NCI-H146 treated with DMSO at 0.1 percent for 48 hours (cell line): ENCODE measurements around the gene PLEKHH2.

ENCODE experiments used
- DNase-seq: peaks from one replicate; lab custom pipeline; 2025; ENCODE audit not compliant: unreplicated experiment; lab: John Stamatoyannopoulos, UW

The PLEKHH2 gene

GRCh38 chr2:43803113-43803512 lies 166.1 kb downstream of the PLEKHH2 start:
- no peak for DNase-seq

GRCh38 chr2:43806719-43807031 lies 169.6 kb downstream of the PLEKHH2 start:
- DNase-seq: no peak

- no peak for DNase-seq
Measured at GRCh38 chr2:43810452-43810851, 173.4 kb downstream of the PLEKHH2 start.

GRCh38 chr2:43810888-43811287 lies 173.8 kb downstream of the PLEKHH2 start:
- no peak for DNase-seq

GRCh38 chr2:43812006-43812405 lies 174.9 kb downstream of the PLEKHH2 start:
- DNase-seq: no peak

- DNase-seq: no peak
Measured at GRCh38 chr2:43812947-43813346, 175.9 kb downstream of the PLEKHH2 start.

GRCh38 chr2:43814711-43815110 lies 177.7 kb downstream of the PLEKHH2 start:
- DNase-seq: no peak
